Measurements from ENCODE around the gene INPP5J.

INPP5J gene

GRCh38 chr22:31134688-31135087 lies 11.9 kb downstream of the INPP5J start:
- DNase-seq = no peak
- TF ChIP-seq GATA1 (IDR thresholded peaks at IDR 0.05; ENCODE audit: low read depth, low read length) (no peak), POLR2A (IDR thresholded peaks at IDR 0.05; ENCODE audit: low read length) (no peak)

GRCh38 chr22:31135706-31136105 lies 12.9 kb downstream of the INPP5J start:
- no peak for DNase-seq
- TF ChIP-seq GATA1 (IDR thresholded peaks at IDR 0.05; ENCODE audit: low read depth, low read length) (no peak), POLR2A (IDR thresholded peaks at IDR 0.05; ENCODE audit: low read length) (no peak)

- no peak for DNase-seq
- no peak for TF ChIP-seq GATA1 (IDR thresholded peaks at IDR 0.05; ENCODE audit: low read depth, low read length)
- no peak for TF ChIP-seq POLR2A (IDR thresholded peaks at IDR 0.05; ENCODE audit: low read length)
These were observed 13.4 kb downstream of the INPP5J start for GRCh38 chr22:31136155-31136554.

GRCh38 chr22:31136711-31137110 lies 13.9 kb downstream of the INPP5J start:
- DNase-seq = no peak

GRCh38 chr22:31137721-31138120 lies 15.0 kb downstream of the INPP5J start:
- no peak for TF ChIP-seq POLR2A (IDR thresholded peaks at IDR 0.05; ENCODE audit: low read length)
- no peak for TF ChIP-seq GATA1 (IDR thresholded peaks at IDR 0.05; ENCODE audit: low read depth, low read length)
- no peak for DNase-seq

More at GRCh38 chr22:31136711-31137110, 13.9 kb downstream of the INPP5J start:
- no peak for TF ChIP-seq POLR2A (IDR thresholded peaks at IDR 0.05; ENCODE audit: low read length)
- no peak for TF ChIP-seq GATA1 (IDR thresholded peaks at IDR 0.05; ENCODE audit: low read depth, low read length)

GRCh38 chr22:31138126-31138525 lies 15.4 kb downstream of the INPP5J start:
- DNase-seq = no peak

GRCh38 chr22:31139066-31139465 lies 16.3 kb downstream of the INPP5J start:
- TF ChIP-seq GATA1 (IDR thresholded peaks at IDR 0.05; ENCODE audit: low read depth, low read length) (no peak), POLR2A (IDR thresholded peaks at IDR 0.05; ENCODE audit: low read length) (no peak)
- DNase-seq = no peak

More at GRCh38 chr22:31138126-31138525, 15.4 kb downstream of the INPP5J start:
- TF ChIP-seq POLR2A (IDR thresholded peaks at IDR 0.05; ENCODE audit: low read length) = no peak
- no peak for TF ChIP-seq GATA1 (IDR thresholded peaks at IDR 0.05; ENCODE audit: low read depth, low read length)

- no peak for DNase-seq
- no peak for TF ChIP-seq GATA1 (IDR thresholded peaks at IDR 0.05; ENCODE audit: low read depth, low read length)
- TF ChIP-seq POLR2A (IDR thresholded peaks at IDR 0.05; ENCODE audit: low read length) = no peak
These were observed 17.3 kb downstream of the INPP5J start, which contains the start of gene PLA2G3 for GRCh38 chr22:31139866-31140716. Gene PLA2G3, minus strand, starts transcription at chr22:31140508. Its CDS starts 154 bp downstream, at chr22:31140354.

GRCh38 chr22:31140746-31141145 lies 18.0 kb downstream of the INPP5J start:
- no peak for TF ChIP-seq POLR2A (IDR thresholded peaks at IDR 0.05; ENCODE audit: low read length)
- no peak for TF ChIP-seq GATA1 (IDR thresholded peaks at IDR 0.05; ENCODE audit: low read depth, low read length)
- DNase-seq = no peak

GRCh38 chr22:31141551-31141950 lies 18.8 kb downstream of the INPP5J start:
- TF ChIP-seq POLR2A (IDR thresholded peaks at IDR 0.05; ENCODE audit: low read length) = no peak
- no peak for TF ChIP-seq GATA1 (IDR thresholded peaks at IDR 0.05; ENCODE audit: low read depth, low read length)
- DNase-seq = no peak

- no peak for DNase-seq
- no peak for TF ChIP-seq GATA1 (IDR thresholded peaks at IDR 0.05; ENCODE audit: low read depth, low read length)
- no peak for TF ChIP-seq POLR2A (IDR thresholded peaks at IDR 0.05; ENCODE audit: low read length)
These were observed 19.5 kb downstream of the INPP5J start for GRCh38 chr22:31142285-31142684.

- no peak for TF ChIP-seq POLR2A (IDR thresholded peaks at IDR 0.05; ENCODE audit: low read length)
- TF ChIP-seq GATA1 (IDR thresholded peaks at IDR 0.05; ENCODE audit: low read depth, low read length) = no peak
These were observed 20.3 kb downstream of the INPP5J start for GRCh38 chr22:31143038-31143437.

GRCh38 chr22:31143537-31143936 lies 20.8 kb downstream of the INPP5J start:
- DNase-seq = no peak
- TF ChIP-seq POLR2A (IDR thresholded peaks at IDR 0.05; ENCODE audit: low read length) (no peak), GATA1 (IDR thresholded peaks at IDR 0.05; ENCODE audit: low read depth, low read length) (no peak)

More at GRCh38 chr22:31143038-31143437, 20.3 kb downstream of the INPP5J start:
- no peak for DNase-seq

- TF ChIP-seq POLR2A (IDR thresholded peaks at IDR 0.05; ENCODE audit: low read length) (no peak), GATA1 (IDR thresholded peaks at IDR 0.05; ENCODE audit: low read depth, low read length) (no peak)
- DNase-seq = no peak
These were observed 21.5 kb downstream of the INPP5J start for GRCh38 chr22:31144223-31144622.

- no peak for TF ChIP-seq GATA1 (IDR thresholded peaks at IDR 0.05; ENCODE audit: low read depth, low read length)
- TF ChIP-seq POLR2A (IDR thresholded peaks at IDR 0.05; ENCODE audit: low read length) = no peak
- no peak for DNase-seq
These were observed 25.7 kb downstream of the INPP5J start for GRCh38 chr22:31148488-31148887.

Data from erythroblast (primary cell).